Astrocyte of the cerebellum (primary cell): Measurements from ENCODE around the gene MEIOC.

Source experiments
- DNase-seq: peaks from one replicate; pipeline ENCODE4 v3.0.0-alpha.2; 2011; ENCODE audit warnings: low read depth
- H3K4me3 ChIP-seq: 2 replicates; pipeline ENCODE4 v1.5.1; 2011; ENCODE audit warnings: mild to moderate bottlenecking, low read depth, low read length, moderate library complexity
- in situ Hi-C: cut with HindIII; loops from 2 replicates; pipeline ENCODE4 v1.10.0; 2017; ENCODE audit warnings: low sequenced_read_pairs
- TF ChIP-seq, protein P1 (sequence below): IDR thresholded peaks from 2 replicates; pipeline ENCODE4 v1.5.1; 2012; ENCODE audit warnings: low read length, low read depth, moderate library complexity, mild to moderate bottlenecking; ENCODE audit errors: missing control alignments

The MEIOC gene

GRCh38 chr17:44655983-44656710 is at the start of gene MEIOC:
Gene MEIOC (plus strand): TSS chr17:44656468. CDS start chr17:44656614, 146 bp downstream.
- TF ChIP-seq, protein P1, sequence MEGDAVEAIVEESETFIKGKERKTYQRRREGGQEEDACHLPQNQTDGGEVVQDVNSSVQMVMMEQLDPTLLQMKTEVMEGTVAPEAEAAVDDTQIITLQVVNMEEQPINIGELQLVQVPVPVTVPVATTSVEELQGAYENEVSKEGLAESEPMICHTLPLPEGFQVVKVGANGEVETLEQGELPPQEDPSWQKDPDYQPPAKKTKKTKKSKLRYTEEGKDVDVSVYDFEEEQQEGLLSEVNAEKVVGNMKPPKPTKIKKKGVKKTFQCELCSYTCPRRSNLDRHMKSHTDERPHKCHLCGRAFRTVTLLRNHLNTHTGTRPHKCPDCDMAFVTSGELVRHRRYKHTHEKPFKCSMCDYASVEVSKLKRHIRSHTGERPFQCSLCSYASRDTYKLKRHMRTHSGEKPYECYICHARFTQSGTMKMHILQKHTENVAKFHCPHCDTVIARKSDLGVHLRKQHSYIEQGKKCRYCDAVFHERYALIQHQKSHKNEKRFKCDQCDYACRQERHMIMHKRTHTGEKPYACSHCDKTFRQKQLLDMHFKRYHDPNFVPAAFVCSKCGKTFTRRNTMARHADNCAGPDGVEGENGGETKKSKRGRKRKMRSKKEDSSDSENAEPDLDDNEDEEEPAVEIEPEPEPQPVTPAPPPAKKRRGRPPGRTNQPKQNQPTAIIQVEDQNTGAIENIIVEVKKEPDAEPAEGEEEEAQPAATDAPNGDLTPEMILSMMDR = no peak
- in situ Hi-C loops = no loop called here
- no peak for DNase-seq
- peak within 1 kb of the TSS; percentile 19 for H3K4me3 ChIP-seq

GRCh38 chr17:44606658-44607057 is 49.6 kb upstream of the MEIOC start:
- DNase-seq = no peak
- in situ Hi-C loops = no loop called here
- TF ChIP-seq, protein P1 = no peak
- H3K4me3 ChIP-seq = no peak overlapping the region

GRCh38 chr17:44607836-44608690 is 48.2 kb upstream of the MEIOC start:
- TF ChIP-seq, protein P1 = no peak
- in situ Hi-C loops = no loop called here
- DNase-seq = no peak
- no peak overlapping the region for H3K4me3 ChIP-seq

DNA sequence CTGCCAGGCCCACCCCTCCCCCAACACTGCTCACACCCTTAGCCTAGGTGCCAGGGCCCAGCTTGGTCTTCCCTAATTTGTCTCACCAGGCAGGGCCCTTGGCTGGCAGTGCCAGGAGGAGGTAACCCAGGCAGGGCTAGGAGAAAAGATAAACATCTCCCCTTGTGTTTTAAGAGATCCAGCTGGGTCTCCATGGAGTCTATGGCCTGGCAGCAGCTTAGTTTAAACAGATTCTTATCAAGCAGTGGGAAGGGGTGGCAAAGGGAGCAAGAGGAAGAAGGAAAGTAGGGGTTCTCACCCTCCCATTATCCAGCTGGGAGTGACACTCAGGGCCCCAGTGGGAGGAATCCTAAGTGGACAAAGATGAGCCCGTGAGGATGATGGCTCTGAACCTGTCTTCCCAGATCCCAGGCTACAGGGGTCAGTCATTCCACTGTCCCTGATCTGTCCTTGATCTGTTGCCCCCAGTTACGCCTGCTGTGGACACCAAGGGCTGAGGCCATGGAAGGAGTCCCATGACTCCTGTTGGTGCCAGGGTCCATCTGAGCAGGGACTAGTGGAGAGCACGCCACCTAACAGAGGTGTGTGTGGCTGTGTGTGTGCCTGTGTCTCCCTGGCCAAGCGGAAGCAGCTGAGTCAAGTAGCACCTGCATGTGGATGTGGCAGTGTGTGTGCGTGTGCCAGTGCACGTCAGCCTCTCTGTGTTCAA is 47.4 kb upstream of the MEIOC start:
- in situ Hi-C loops = no loop called here
- TF ChIP-seq, protein P1 = no peak
- no peak overlapping the region for H3K4me3 ChIP-seq
- DNase-seq = no peak

- in situ Hi-C loops = no loop called here
- DNase-seq = no peak
- TF ChIP-seq, protein P1 = no peak
- H3K4me3 ChIP-seq = no peak overlapping the region
Measured at GRCh38 chr17:44610331-44610730, 45.9 kb upstream of the MEIOC start.

DNA sequence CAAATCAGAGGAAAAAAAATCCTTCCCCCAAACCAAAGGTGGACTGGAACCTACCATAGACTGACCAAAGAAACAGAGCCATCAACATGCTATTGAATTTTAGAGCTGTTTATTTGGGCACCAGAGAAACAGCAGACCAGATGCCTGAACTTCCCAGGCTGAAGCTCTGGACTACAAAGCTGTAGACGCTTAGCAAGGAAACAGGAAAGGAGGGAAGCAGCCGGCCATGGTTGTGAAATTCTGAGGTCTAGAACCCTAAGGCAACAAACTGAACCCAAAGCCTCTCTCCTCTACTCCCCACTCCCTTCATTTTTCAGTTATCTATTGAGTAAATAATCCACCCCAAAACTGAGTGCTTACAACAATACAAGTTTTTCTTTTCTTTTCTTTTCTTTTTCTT is 45.4 kb upstream of the MEIOC start:
- DNase-seq = no peak

More for the DNA sequence above, 45.4 kb upstream of the MEIOC start:
- in situ Hi-C loops = no loop called here
- TF ChIP-seq, protein P1 = no peak
- no peak overlapping the region for H3K4me3 ChIP-seq
